ENCODE data around the gene C3orf62. TPM values are rescaled to one million over a fixed set of nuclear protein-coding genes. Genes with fewer than 3 reads are reported as not detected.
"Not testable (repeated sequence)": the region's sequence is repeated elsewhere in the genome, so short reads cannot be mapped to it uniquely, and the experiment has no call there.

The C3orf62 gene
- total RNA-seq, 1 donor from 2014 or later: 7.5 TPM

- peaks cover 2% of the 10 kb centered on the region for H3K27me3 Mint-ChIP-seq (ENCODE audit: unreplicated experiment)
- no peak for DNase-seq
- H3K36me3 Mint-ChIP-seq (ENCODE audit: unreplicated experiment): peaks cover 9% of the 10 kb centered on the region
- H3K4me3 Mint-ChIP-seq (ENCODE audit: unreplicated experiment): no peak overlapping the region
- peaks cover 10% of the 10 kb centered on the region for H3K9me3 Mint-ChIP-seq (ENCODE audit: unreplicated experiment)
- no peaks in the 10 kb centered on the region for H3K4me1 Mint-ChIP-seq (ENCODE audit: low read depth, unreplicated experiment)
- no peak overlapping the region for H3K27ac Mint-ChIP-seq (ENCODE audit: unreplicated experiment)
- no peak for TF ChIP-seq CTCF (IDR thresholded peaks at IDR 0.05; ENCODE audit: partially characterized antibody, unreplicated experiment)
Measured at GRCh38 chr3:49237344-49237743, 39.7 kb downstream of the C3orf62 start.

GRCh38 chr3:49236226-49236625, 40.8 kb downstream of the C3orf62 start:
- H3K36me3 Mint-ChIP-seq (ENCODE audit: unreplicated experiment): peaks cover 9% of the 10 kb centered on the region
- peaks cover 2% of the 10 kb centered on the region for H3K27me3 Mint-ChIP-seq (ENCODE audit: unreplicated experiment)
- H3K9me3 Mint-ChIP-seq (ENCODE audit: unreplicated experiment): peaks cover 10% of the 10 kb centered on the region
- H3K4me1 Mint-ChIP-seq (ENCODE audit: low read depth, unreplicated experiment): no peaks in the 10 kb centered on the region
- H3K4me3 Mint-ChIP-seq (ENCODE audit: unreplicated experiment): no peak overlapping the region
- no peak for TF ChIP-seq CTCF (IDR thresholded peaks at IDR 0.05; ENCODE audit: partially characterized antibody, unreplicated experiment)
- no peak overlapping the region for H3K27ac Mint-ChIP-seq (ENCODE audit: unreplicated experiment)
- no peak for DNase-seq

- not testable (repeated sequence) for H3K9me3 Mint-ChIP-seq (ENCODE audit: unreplicated experiment); H3K27me3 Mint-ChIP-seq (ENCODE audit: unreplicated experiment); H3K4me1 Mint-ChIP-seq (ENCODE audit: low read depth, unreplicated experiment); DNase-seq; H3K4me3 Mint-ChIP-seq (ENCODE audit: unreplicated experiment); H3K27ac Mint-ChIP-seq (ENCODE audit: unreplicated experiment)
- H3K36me3 Mint-ChIP-seq (ENCODE audit: unreplicated experiment): peaks cover 20% of the 10 kb centered on the region
Measured at GRCh38 chr3:49228817-49229216, 48.2 kb downstream of the C3orf62 start.

- Mint-ChIP-seq H3K4me1 (ENCODE audit: low read depth, unreplicated experiment) (no peaks in the 10 kb centered on the region), H3K9me3 (ENCODE audit: unreplicated experiment) (peaks cover 3% of the 10 kb centered on the region), H3K27ac (ENCODE audit: unreplicated experiment) (no peak overlapping the region), H3K36me3 (ENCODE audit: unreplicated experiment) (peaks cover 12% of the 10 kb centered on the region), H3K4me3 (ENCODE audit: unreplicated experiment) (no peak overlapping the region), H3K27me3 (ENCODE audit: unreplicated experiment) (no peaks in the 10 kb centered on the region)
- no peak for DNase-seq
- TF ChIP-seq CTCF (IDR thresholded peaks at IDR 0.05; ENCODE audit: partially characterized antibody, unreplicated experiment): no peak
Measured at GRCh38 chr3:49222002-49222401, 55.0 kb downstream of the C3orf62 start.

GRCh38 chr3:49220985-49221563, 56.0 kb downstream of the C3orf62 start:
- DNase-seq; H3K36me3 Mint-ChIP-seq (ENCODE audit: unreplicated experiment); H3K27ac Mint-ChIP-seq (ENCODE audit: unreplicated experiment); H3K27me3 Mint-ChIP-seq (ENCODE audit: unreplicated experiment); H3K4me3 Mint-ChIP-seq (ENCODE audit: unreplicated experiment); H3K4me1 Mint-ChIP-seq (ENCODE audit: low read depth, unreplicated experiment); H3K9me3 Mint-ChIP-seq (ENCODE audit: unreplicated experiment): not testable (repeated sequence)

GRCh38 chr3:49219132-49219531, 57.9 kb downstream of the C3orf62 start:
- Mint-ChIP-seq H3K36me3 (ENCODE audit: unreplicated experiment) (peaks cover 9% of the 10 kb centered on the region), H3K4me1 (ENCODE audit: low read depth, unreplicated experiment) (no peaks in the 10 kb centered on the region), H3K27me3 (ENCODE audit: unreplicated experiment) (no peaks in the 10 kb centered on the region), H3K9me3 (ENCODE audit: unreplicated experiment) (peaks cover 4% of the 10 kb centered on the region), H3K4me3 (ENCODE audit: unreplicated experiment) (no peak overlapping the region), H3K27ac (ENCODE audit: unreplicated experiment) (no peak overlapping the region)
- no peak for TF ChIP-seq CTCF (IDR thresholded peaks at IDR 0.05; ENCODE audit: partially characterized antibody, unreplicated experiment)
- DNase-seq: no peak

Small RNA genes within 50 kb of the gene (microRNA-seq; reads per million reads assigned to microRNA genes)
- gene MIR4271 (ENCODE audit: unreplicated experiment): not detected

Other genes starting within 250 kb of the C3orf62 start
- 100 TPM for gene IMPDH2, start 247.8 kb downstream of the C3orf62 start, total RNA-seq (ENCODE audit: unreplicated experiment)
- 135 TPM for gene QRICH1, start 183.2 kb downstream of the C3orf62 start, total RNA-seq (ENCODE audit: unreplicated experiment)
- gene QARS1, start 172.5 kb downstream of the C3orf62 start, total RNA-seq (ENCODE audit: unreplicated experiment): 266 TPM
- gene USP19, start 156.4 kb downstream of the C3orf62 start, total RNA-seq (ENCODE audit: unreplicated experiment): 83.1 TPM
- 16.6 TPM for gene LAMB2, start 144.2 kb downstream of the C3orf62 start, total RNA-seq (ENCODE audit: unreplicated experiment)
- 22.1 TPM for gene CCDC71, start 110.9 kb downstream of the C3orf62 start, total RNA-seq (ENCODE audit: unreplicated experiment)
- 36.3 TPM for gene KLHDC8B, start 105.6 kb downstream of the C3orf62 start, total RNA-seq (ENCODE audit: unreplicated experiment)
- 70.0 TPM for gene USP4, start 62.8 kb upstream of the C3orf62 start, total RNA-seq (ENCODE audit: unreplicated experiment)
- gene GPX1, start 81.1 kb upstream of the C3orf62 start, total RNA-seq (ENCODE audit: unreplicated experiment): 239 TPM
- 262 TPM for gene RHOA, start 134.7 kb upstream of the C3orf62 start, total RNA-seq (ENCODE audit: unreplicated experiment)
- 27.7 TPM for gene TCTA, start 135.2 kb upstream of the C3orf62 start, total RNA-seq (ENCODE audit: unreplicated experiment)
- gene AMT, start 145.2 kb upstream of the C3orf62 start, total RNA-seq (ENCODE audit: unreplicated experiment): 12.4 TPM
- gene NICN1, start 152.1 kb upstream of the C3orf62 start, total RNA-seq (ENCODE audit: unreplicated experiment): 38.7 TPM
- 46.8 TPM for gene DAG1, start 193.0 kb upstream of the C3orf62 start, total RNA-seq (ENCODE audit: unreplicated experiment)

Data from glutamatergic neuron (in vitro differentiated cells).